Measurements from ENCODE around the gene LRRIQ1.
"Not testable (repeated sequence)": the region's sequence is repeated elsewhere in the genome, so short reads cannot be mapped to it uniquely, and the experiment has no call there.

The LRRIQ1 gene

DNA sequence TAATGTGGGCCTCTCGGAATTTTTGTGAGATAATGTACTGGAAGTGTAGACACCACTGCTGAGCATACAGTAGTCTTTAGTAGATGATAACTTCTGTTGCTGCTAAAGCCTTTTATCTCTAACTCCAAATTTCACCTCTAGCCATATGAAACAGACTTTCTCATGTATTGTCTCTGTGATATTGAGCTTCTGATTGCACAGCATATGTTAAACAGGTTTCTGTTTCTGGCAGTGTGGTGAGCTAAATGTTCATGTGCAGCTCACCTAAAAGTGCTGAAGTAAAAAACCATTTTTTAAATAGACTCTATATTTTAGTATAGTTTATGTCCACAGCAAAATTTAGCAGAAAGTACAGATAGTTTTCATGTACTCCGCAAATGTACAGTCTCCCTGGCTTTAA is 154.6 kb downstream of the LRRIQ1 start:
- no peak for DNase-seq

DNA sequence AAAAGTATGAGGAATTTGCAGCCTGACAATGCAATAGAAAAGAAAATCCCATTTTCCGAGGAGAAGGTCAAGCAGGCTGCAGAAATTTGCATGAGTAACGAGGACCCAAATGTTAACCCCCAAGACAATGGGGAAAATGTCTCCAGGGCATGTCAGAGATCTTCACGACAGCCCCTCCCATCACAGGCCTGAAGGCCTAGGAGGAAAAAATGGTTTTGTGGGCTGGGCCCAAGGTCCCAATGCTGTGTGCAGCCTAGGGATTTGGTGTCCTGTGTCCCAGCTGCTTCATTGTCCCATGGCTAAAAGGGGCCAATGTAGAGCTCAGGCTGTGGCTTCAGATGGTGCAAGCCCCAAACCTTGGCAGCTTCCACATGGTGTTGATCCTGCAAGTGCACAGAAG is 167.7 kb downstream of the LRRIQ1 start:
- not testable (repeated sequence) for DNase-seq

DNA sequence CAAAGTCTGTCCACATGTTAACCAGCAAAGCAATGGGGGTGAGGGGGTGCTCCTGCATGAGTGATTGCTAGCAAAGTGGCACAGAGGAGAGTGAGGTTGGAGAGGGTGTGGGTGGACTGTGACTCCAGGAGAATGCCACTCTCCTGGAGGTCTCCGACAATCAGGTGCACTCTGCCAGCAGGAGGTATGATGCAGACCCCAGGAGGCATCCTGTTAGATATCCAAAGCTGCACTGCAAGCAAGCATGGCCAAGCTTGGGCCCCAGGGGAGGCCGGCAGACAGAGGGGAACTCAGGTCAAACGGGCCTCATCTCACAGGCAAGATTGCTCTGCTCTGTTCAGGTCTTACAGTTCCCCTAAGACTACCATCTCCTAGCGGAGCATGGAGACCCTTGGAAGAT is 170.4 kb downstream of the LRRIQ1 start:
- no peak for DNase-seq

DNA sequence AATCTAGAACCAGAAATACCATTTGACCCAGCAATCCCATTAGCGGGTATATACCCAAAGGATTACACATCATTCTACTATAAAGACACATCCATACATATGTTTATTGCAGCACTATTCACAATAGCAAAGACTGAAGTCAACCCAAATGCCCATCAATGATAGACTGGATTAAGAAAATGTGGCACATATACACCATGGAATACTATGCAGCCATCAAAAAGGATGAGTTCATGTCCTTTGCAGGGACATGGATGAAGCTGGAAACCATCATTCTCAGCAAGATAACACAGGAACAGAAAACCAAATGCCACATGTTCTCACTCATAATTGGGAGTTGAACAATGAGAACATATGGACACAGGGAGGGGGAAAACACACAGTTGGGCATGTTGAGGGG is 188.2 kb downstream of the LRRIQ1 start:
- DNase-seq: not testable (repeated sequence)

DNA sequence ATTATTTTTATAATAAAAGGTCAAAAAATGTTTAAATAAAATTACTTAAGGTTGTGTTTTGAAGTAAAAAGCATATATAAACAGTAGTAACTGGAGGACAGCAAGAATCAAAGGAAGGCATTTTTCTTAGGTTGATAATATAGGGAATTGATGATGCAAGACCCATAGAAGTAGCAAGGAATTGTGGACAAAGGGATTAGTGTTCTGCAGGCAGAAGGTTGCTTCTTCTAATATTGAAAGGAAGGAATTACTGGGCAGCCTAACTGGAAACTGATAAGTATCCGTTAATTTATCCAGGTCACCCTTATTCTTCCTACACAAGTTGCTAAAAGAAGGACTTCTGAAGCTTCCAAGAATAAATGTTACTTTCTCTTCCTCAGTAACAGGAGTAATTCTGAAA is 189.3 kb downstream of the LRRIQ1 start:
- DNase-seq: no peak

DNA sequence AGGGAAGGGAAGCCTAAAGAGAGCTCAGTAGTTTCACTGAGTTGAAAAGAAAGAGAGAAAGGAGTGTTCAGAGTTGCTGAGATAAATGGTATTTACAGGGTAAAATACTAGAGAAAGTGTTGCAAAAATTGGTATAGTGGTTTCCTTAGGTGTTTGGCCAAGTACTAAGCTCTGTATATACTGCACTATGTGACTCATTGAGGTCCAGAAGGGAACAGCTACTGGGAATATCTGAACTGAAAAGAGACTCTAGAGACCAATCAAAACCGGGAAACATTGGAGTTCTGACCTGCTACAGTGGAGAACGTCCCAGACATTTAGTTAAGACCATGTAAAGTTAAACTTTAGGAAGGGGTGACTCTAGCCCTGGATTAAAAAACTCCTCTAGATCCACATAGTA is 201.2 kb downstream of the LRRIQ1 start:
- DNase-seq: no peak

DNA sequence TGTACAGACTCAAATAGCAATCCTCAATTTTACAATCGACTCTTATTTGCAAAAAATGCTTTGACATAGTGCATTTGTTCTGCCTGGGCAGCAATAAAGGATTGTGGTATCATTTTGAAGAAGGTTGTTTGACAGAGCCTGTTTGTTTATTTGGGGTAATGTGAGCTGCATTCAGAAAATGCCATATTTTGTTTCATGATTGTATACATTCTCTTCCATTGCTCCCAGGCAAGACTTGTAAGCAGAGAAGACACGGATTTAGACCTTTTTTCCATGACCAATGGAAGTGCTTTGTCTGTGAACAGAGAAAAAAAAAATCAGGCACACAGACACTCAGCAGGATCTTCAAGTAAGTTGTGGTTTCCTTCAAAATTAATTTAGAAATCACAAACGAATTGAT is 208.4 kb downstream of the LRRIQ1 start:
- DNase-seq: peak in 1 of 2 experiments; percentile 34

DNA sequence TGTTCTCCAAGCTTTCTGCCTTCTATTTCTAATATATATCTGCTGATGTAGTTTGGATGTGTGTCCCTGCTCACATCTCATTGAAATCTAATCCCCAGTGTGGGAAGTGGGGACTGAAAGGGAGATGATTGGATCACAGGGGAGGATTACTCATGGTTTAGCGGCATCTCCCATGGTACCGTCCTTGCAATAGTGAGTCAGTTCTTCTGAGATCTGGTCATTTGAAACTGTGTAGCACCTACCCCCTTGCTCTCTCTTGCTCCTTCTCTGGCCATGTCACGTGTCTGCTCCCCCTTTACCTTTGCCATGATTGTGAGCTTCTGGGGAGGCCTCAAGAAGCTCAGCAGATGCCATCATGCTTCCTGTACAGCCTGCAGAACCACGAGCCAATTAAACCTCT is 217.7 kb downstream of the LRRIQ1 start:
- no peak for DNase-seq

DNA sequence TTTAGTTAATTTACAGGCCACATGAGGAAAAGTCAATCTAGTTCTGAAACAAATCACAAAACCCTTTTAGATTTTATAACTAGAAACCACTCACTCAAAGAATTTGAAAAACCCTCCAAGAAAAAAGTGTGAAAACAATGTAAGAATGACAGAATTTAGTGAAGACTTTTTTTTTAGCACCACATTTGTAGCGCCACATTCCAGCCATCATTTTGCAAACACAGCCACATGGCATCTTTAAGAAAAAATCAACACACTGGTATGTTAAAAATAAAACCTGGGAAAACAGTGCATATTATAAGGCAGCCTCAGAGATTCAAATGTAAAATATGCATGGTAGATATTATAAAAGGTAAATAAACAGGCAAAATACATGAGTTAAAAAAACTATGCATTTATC is 221.5 kb downstream of the LRRIQ1 start:
- DNase-seq: no peak

DNA sequence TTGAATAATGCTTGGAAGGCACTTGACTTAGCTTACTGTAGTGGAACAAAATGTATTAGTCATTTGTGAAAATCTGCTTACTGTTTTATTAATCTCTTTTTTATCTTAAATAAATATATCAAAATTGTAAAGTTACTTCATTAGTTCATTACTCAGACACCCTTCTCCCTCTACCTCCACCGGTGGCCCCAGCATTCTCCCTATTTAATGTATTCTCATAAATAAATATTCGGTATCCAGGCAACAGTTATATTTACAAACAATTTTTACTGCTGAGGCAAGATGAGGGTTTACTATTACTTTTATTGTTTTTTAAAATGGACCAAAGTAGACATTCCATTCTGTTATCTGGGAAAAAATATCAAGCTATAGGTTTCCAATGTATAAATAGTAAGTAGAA is 224.3 kb downstream of the LRRIQ1 start:
- no peak for DNase-seq

DNA sequence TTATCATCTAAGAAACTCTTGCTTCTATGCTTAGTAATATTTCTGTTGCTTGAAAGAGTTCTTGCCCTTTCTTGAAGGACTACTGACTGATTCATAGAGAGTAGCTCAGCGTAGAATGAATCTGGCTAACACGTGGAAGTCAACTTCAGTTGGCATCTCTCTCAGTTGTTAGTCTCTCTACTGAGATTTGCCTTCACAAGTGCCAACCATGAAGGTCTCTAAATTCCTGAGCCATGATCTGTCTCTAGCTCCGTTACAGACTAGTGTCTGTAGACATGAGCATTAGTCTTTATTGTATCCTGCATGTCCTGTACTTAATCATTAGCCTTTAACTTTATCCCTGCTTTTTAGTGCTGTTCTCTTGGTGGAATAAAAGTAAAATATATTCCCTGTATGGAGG is 224.7 kb downstream of the LRRIQ1 start:
- no peak for DNase-seq

DNA sequence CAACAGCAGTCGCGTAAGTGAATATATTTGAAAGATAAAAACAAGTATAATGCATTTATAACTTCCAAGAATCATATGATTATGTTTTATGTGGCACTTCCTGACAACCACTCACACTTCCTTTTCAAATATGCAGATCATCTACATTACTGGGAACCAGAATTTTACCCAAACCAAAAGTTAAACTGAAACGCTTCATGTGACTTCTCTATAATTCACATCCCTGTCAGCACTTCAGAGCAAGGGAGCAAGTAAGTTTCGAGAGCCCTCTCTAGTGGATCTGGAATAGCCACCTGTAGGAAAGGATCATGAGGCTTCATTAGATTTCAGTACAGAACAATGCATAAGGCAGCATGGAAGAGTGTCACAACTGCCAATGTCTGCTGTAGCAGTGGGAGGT is 230.2 kb downstream of the LRRIQ1 start:
- no peak for DNase-seq

DNA sequence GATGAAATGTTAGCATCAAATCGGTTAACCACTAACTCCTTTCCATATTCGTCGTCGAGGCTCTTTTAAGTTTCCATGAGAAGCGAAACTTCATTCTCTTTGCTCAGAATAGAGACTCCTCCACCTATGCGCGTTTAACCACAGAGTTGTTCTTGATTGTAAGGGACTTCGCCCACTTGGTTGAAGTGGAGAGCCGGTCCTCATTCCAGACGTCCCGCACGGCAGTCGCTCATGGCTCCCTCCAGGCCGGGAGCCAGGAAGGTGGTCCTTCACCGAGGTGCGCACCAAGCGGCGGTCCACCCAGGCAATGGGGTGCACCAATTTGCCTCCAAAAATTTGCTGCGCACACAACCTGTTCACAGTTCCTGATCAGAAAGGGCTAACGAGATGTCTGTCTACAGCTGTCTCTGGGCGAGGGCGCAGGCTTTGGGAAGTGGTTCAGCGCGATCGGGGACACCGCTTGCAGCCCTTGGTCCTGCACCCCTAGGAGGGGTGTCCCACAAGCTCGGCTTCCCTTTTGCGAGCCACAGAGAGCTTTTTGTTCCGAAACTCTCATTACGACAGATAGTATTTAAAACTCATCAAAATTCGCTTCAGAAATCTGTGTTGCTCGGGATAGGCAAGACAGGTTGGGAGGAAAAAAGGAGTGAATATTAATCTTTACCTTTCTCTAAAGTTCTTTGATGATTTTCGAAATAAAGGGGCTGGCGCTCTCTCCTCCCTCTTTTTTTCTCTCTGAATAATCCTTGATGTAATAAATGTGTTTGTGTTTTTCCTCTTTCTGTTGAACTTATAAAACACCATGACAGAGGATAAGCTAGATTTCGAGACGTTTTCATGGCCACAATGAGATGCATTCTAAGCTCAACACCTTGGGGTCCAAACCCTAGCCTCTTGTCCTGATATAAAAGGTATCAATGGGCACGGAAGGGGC is 237.5 kb downstream of the LRRIQ1 start:
- DNase-seq: no peak

DNA sequence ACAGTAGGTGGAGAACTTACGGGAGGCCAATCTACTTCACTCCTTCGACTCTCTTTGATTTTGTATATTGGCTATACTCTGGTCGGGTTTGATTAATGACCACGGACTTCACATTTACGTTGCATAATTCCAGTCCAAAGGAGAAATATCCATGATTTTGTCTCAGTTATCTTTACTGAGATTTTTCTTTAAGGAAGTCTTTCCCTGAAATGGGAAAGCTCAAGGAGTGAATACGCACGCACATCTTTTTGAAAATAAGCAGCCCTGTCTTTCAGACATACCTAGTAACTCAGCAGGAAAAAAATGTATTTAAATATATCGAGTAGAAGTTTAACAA is 238.1 kb downstream of the LRRIQ1 start:
- no peak for DNase-seq

DNA sequence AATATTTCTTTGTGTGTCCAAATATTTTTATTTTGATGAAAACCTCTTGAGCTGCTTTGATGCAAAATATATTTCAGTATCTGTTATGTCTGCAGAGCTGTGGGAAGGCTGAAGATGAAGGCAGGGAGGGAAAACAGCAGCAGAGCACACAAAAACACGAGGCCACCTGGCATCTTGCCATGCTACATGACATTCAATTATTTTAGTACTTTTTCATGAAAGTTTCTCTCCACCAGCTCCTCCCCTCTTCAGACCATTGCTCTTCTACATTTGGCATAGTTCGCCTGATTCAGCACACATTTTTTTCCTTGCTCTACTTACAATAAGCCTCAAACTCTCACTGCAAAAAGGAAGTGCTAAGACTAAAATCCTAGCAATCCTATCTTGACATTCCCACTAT is 239.2 kb downstream of the LRRIQ1 start:
- DNase-seq: no peak

DNA sequence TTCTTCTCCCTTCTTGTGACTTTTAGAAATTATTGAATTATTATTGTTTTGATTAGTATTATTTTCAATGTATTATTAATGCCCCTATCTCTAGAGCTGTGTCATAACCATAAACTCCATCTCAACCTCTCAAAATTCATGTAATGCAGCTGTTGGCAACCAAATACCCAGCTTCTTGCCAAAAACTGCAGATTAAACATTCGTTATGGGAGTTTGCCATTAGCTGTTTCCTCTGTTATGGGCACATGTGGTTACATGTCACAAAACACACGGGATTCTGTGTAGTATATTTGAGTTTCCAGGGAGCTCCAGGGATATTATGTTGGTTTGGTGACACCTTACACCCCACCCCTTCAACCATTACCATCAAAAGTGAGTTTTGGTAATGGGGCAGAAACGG is 241.0 kb downstream of the LRRIQ1 start:
- DNase-seq: no peak

DNA sequence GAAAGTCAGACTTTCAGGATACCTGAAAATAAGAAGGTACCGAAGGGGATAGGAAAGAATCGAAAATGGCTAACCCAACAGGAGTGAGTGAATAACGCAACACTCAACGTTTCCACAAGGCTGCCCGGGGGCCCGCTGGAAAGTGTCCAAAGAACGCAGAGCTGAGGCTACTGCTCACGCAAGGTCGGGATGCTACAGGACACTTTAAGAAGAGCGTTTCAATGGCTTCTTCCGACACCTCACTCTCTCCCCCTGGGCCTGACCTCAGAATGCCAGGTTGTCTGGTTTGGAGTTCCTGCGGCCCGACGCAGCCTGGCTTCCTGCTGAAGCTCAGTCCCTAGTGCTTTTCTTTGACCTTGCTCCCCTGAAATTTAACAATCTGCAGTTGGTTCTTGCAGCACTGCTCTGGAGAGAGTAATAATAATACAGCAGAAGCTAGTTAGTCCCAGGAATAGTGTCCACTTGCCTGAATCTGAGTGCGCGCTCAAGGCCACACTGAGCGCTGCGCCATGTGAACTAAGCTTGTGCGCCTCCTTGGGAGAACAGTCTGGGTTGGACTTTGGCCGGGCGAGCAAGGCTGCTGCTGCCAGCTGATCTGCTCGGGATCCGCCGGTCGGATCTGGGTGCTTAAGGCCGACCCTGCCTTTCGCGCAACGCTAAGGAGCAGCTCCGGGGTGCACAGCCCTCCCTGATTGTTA is 241.9 kb downstream of the LRRIQ1 start:
- DNase-seq: no peak

DNA sequence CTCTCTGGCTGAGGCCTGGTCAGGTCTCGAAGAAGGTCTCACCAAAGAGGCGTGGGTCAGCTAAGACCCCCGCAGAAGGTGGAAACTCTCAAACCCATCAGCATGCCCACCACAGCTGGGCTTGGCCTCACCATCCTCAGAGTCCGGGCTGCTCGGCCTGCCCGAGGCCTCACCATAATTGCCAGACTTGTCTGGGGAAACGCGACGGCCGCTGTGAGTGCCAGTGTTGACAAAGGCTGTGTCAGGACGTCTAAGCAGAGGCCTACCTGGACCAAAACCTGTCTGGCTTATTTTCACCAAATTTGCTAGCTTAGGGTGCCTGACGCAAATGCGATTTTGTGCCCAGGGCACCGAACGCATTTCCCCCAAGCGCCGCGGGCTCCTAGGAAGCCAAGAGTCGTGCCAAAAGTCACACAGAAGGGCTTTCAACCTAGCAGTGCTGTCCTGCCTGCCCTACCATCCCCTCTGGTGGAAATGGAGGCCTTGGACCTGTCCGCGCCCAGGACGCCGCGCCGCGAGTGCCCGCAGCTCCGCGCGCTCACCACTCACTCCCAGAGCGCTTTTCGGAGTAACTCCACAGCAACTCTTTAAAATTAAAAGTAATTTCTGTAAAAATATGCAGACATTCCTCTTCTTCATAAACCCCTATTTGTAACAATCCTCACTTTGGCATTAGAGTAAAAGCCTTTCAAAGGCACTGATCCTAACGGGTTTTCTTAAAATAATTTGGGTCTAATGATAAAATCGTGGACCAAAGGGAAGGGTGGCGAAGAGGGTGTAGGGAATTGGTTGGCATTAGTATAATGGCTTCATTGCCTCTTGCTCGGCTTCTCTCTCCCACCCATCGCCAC is 242.7 kb downstream of the LRRIQ1 start:
- DNase-seq: no peak

DNA sequence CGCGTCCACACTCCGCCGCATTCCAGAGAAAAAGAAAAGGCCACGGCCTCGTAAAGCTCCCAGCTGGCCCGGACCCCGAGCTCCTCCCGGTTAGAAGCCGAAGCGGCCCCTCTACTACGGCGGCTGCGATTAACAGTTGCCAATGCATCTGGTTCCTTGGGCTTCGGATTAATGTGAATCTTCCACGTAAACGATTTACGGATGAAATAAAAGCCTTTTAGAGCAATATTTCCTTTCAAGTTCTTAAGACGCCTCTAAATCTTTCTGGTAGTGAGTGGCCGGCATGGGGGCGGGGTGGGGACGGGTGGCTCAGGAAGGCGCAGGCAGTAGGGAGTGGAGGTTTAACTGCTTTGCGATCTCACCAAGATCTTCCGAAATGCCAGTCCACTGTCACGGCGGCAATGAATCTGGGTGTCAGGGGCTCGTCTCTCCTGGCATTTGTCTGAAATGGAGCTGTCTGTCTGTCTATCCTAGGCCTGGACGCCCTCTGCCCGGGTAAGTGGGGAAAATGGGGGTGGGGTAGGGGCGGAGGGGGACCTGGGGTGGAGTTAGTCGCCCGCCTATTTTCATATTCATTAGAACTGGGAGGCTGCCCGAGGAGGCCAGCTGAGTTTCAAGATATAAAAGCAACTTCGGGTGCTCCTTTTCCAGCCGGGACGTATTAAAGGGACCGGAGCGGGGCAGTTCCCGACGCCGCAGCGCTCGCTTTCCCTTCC is 243.5 kb downstream of the LRRIQ1 start:
- DNase-seq: no peak

DNA sequence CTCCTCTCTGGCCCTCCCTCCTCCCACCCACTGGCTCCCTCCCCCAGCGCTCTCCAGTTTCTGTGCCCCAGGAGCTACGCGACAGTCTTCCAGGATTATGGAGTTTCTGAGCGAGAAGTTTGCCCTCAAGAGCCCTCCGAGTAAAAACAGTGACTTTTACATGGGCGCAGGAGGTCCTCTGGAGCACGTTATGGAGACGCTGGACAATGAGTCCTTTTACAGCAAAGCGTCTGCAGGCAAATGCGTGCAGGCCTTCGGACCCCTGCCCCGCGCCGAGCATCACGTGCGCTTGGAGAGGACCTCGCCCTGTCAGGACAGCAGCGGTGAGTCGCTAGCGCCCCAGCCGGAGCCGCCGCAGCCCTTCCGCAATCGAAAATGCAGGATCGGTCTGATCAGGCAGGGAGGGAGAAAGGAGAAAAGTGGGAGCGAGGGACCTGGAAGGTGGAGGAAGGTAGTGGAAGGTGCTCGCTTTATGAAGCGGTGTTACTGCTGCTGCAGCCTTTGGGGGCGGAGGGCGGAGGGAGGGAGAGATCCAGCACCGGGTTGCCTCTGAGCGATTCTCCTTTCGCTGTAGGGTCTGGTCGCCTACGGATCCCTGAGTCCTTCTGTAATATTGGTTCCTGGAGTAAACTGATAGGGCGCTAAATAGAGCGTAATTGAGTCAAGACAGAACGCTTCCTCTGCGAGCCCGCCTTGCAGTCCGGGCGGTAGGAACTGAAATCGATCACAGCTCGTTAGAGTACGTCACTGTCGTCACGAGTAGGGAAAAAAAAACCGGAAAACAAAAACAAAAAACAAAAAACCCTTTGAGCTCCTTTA is 244.2 kb downstream of the LRRIQ1 start, which contains the start of gene ALX1:
Gene ALX1, plus strand, starts transcription at position 56 of the 819 bp plus-strand sequence. Its CDS starts 42 bp downstream, at position 98.
- DNase-seq: no peak

DNA sequence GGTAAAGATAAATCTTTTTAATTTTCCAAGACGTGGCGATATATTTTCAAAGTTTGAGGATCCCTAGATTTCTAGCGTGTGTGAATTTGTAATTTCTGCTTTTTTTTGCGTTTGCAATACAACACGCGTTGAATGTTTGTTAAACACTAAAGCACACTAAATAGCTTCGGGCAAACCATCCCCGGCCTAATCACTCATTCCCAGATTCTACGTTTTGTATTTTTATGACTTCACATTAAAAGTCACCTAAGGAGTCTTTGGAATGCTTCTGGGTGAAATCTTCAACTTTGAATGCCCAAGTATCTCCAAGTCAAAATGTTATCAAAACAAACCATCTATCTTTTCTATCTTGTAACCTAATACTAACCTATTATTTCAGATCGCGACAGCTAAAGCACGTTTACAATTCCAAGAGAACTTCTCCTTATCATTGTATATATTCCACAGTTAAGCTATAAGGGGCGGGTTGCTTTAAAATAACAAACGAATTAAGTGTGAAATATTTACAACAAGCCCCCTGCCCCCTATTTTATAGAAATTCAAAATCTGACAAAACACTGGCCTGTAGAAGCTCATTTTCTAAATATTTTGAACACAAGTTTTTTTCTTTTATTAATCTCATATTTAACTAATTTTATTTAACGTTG is 245.0 kb downstream of the LRRIQ1 start:
- DNase-seq: no peak
